GM12878 (cell line): ENCODE measurements around the gene PRG3.

Experiments
- EP300 ChIP-seq, 2 experiments: fragments of 150-350 bp in 1 of 2; IDR thresholded peaks; 2 replicates each; pipeline ENCODE4 v1.6.1; 2011 to 2012; ENCODE audit warnings: low read depth in 2 of 2, low read length in 2 of 2, borderline replicate concordance in 1 of 2, improper control_type of control experiment in 1 of 2, inconsistent platforms in 1 of 2; ENCODE audit not compliant: control insufficient read depth in 1 of 2
- EZH2 ChIP-seq: IDR thresholded peaks from 2 replicates; pipeline ENCODE4 v1.6.1; 2012; ENCODE audit warnings: low read depth, mild to moderate bottlenecking, control low read depth, inconsistent platforms, low read length, borderline replicate concordance; ENCODE audit not compliant: control insufficient read depth
- KAT2A ChIP-seq: conservative IDR thresholded peaks from 2 replicates; pipeline ENCODE4 v1.6.1; 2011; ENCODE audit warnings: low read depth, low read length; ENCODE audit not compliant: control insufficient read depth
- NFIC ChIP-seq: IDR thresholded peaks from 2 replicates; pipeline ENCODE4 v1.6.1; 2012; ENCODE audit warnings: low read depth, mild to moderate bottlenecking, inconsistent platforms, low read length, moderate library complexity
- POLR2A ChIP-seq: IDR thresholded peaks from 2 replicates; pipeline ENCODE4 v1.6.1; 2011; ENCODE audit warnings: low read depth, mild to moderate bottlenecking, low read length
- POLR2AphosphoS2 ChIP-seq: IDR thresholded peaks from 2 replicates; pipeline ENCODE4 v1.6.1; 2011; ENCODE audit warnings: low read depth, mild to moderate bottlenecking, low read length, improper control_type of control experiment, moderate library complexity
- TF ChIP-seq, protein P1 (sequence below): IDR thresholded peaks from 2 replicates; pipeline ENCODE4 v1.6.1; 2012; ENCODE audit warnings: mild to moderate bottlenecking, low read depth, low read length

DNA sequence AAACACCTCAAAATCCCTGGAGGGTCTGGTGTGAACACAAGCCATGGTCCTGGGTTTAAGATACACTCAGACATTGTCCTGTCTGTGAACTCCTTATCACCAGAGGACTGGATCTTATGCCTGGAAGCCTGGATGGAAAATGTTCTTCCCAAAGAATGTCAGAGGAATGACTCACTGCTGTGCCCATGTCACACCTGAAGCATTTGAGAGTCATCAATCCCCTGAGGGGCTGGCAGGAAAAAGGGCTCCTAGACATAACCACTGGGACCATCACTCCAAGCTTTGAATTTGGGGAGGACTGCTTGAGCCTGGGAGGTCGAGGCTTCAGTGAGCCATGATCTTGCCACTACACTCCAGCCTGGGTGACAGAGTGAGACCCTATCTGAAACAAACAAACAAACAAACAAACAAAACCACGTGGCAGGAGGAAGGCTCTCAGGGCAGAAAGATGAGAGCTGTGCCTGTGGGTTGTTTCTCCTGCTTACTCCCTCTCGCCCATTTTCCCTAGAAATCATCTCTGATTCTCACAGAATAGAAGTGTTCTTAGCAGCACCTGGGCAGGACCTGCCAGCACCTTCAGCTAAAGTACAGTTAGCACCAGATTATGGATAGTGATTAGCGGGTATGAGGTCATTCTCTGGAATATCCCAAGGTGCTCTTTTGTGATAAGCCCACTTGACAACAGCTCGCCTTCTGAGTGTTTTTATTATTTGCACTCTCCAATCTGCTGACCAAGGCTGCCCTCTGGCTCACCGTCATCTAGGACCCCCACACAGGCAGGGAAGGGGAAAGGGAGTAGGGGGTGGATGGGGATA is 21.4 kb upstream of the PRG3 start:
- TF ChIP-seq, protein P1, sequence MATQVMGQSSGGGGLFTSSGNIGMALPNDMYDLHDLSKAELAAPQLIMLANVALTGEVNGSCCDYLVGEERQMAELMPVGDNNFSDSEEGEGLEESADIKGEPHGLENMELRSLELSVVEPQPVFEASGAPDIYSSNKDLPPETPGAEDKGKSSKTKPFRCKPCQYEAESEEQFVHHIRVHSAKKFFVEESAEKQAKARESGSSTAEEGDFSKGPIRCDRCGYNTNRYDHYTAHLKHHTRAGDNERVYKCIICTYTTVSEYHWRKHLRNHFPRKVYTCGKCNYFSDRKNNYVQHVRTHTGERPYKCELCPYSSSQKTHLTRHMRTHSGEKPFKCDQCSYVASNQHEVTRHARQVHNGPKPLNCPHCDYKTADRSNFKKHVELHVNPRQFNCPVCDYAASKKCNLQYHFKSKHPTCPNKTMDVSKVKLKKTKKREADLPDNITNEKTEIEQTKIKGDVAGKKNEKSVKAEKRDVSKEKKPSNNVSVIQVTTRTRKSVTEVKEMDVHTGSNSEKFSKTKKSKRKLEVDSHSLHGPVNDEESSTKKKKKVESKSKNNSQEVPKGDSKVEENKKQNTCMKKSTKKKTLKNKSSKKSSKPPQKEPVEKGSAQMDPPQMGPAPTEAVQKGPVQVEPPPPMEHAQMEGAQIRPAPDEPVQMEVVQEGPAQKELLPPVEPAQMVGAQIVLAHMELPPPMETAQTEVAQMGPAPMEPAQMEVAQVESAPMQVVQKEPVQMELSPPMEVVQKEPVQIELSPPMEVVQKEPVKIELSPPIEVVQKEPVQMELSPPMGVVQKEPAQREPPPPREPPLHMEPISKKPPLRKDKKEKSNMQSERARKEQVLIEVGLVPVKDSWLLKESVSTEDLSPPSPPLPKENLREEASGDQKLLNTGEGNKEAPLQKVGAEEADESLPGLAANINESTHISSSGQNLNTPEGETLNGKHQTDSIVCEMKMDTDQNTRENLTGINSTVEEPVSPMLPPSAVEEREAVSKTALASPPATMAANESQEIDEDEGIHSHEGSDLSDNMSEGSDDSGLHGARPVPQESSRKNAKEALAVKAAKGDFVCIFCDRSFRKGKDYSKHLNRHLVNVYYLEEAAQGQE = no peak
- TF ChIP-seq KAT2A = no peak
- TF ChIP-seq EZH2 = no peak
- no peak for TF ChIP-seq POLR2AphosphoS2
- no peak for TF ChIP-seq POLR2A
- no peak for TF ChIP-seq EP300 (IDR thresholded peaks at IDR 0.05; ENCODE audit: borderline replicate concordance in 1 of 2, control insufficient read depth in 1 of 2, low read depth in 2 of 2, low read length in 2 of 2)
- TF ChIP-seq NFIC = no peak
